Trophoblast cell (in vitro differentiated cells and primary cell): ENCODE measurements around the gene GRIN2A.

Source experiments
- DNase-seq, 2 donors: peaks; one replicate each; pipeline ENCODE4 v3.0.0-alpha.2; 2016
- H2AFZ ChIP-seq: 2 replicates; pipeline ENCODE4 v1.6.1; 2013; ENCODE audit warnings: low read length, moderate library complexity, mild to moderate bottlenecking; ENCODE audit not compliant: insufficient read depth, poor library complexity
- H2AK5ac ChIP-seq: 2 replicates; pipeline ENCODE4 v1.6.1; 2013; ENCODE audit warnings: mild to moderate bottlenecking, low read length
- H2BK120ac ChIP-seq: 2 replicates; pipeline ENCODE4 v1.6.1; 2013; ENCODE audit warnings: low read length, mild to moderate bottlenecking, moderate library complexity; ENCODE audit not compliant: insufficient read depth, poor library complexity
- H2BK12ac ChIP-seq: 2 replicates; pipeline ENCODE4 v1.6.1; 2013; ENCODE audit warnings: mild to moderate bottlenecking, low read length, moderate library complexity
- H2BK5ac ChIP-seq: 2 replicates; pipeline ENCODE4 v1.6.1; 2013; ENCODE audit warnings: low read length, low read depth, moderate library complexity, mild to moderate bottlenecking; ENCODE audit not compliant: poor library complexity
- H3K14ac ChIP-seq: 2 replicates; pipeline ENCODE4 v1.6.1; 2013; ENCODE audit warnings: mild to moderate bottlenecking, low read length
- H3K18ac ChIP-seq: 2 replicates; pipeline ENCODE4 v1.6.1; 2013; ENCODE audit warnings: mild to moderate bottlenecking, low read length
- H3K23ac ChIP-seq: 2 replicates; pipeline ENCODE4 v1.6.1; 2013; ENCODE audit warnings: low read length
- H3K27ac ChIP-seq: 2 replicates; pipeline ENCODE4 v1.5.1; 2013; ENCODE audit warnings: low read depth, mild to moderate bottlenecking, inconsistent platforms, low read length, moderate library complexity
- H3K27me3 ChIP-seq: 2 replicates; pipeline ENCODE4 v1.6.1; 2013; ENCODE audit warnings: inconsistent platforms, mild to moderate bottlenecking, low read length, moderate library complexity; ENCODE audit not compliant: insufficient read depth
- H3K36me3 ChIP-seq, 2 experiments: 1 replicate in 1 of 2; 2 replicates in 1 of 2; pipeline ENCODE4 v1.6.1; 2013; ENCODE audit warnings: low read length in 2 of 2, mild to moderate bottlenecking in 2 of 2, moderate library complexity in 1 of 2; ENCODE audit not compliant: insufficient read depth in 2 of 2, control insufficient read depth in 1 of 2
- H3K4ac ChIP-seq: 2 replicates; pipeline ENCODE4 v1.6.1; 2013; ENCODE audit warnings: low read depth, mild to moderate bottlenecking, low read length, moderate library complexity
- H3K4me1 ChIP-seq, 2 experiments: 1 replicate in 1 of 2; 2 replicates in 1 of 2; pipeline ENCODE4 v1.6.1; 2013; ENCODE audit warnings: low read length in 2 of 2, mild to moderate bottlenecking in 2 of 2, moderate library complexity in 1 of 2; ENCODE audit not compliant: insufficient read depth in 2 of 2, control insufficient read depth in 1 of 2
- H3K4me2 ChIP-seq: 2 replicates; pipeline ENCODE4 v1.6.1; 2013; ENCODE audit warnings: inconsistent platforms, mild to moderate bottlenecking, low read length, moderate library complexity
- H3K4me3 ChIP-seq: 2 replicates; pipeline ENCODE4 v1.5.1; 2013; ENCODE audit warnings: mild to moderate bottlenecking, low read depth, low read length, inconsistent platforms
- H3K79me1 ChIP-seq: one replicate; pipeline ENCODE4 v1.6.1; 2013; ENCODE audit warnings: low read length
- H3K79me2 ChIP-seq: 2 replicates; pipeline ENCODE4 v1.6.1; 2013; ENCODE audit warnings: low read length, mild to moderate bottlenecking; ENCODE audit not compliant: control insufficient read depth, insufficient read depth, poor library complexity
- H3K9ac ChIP-seq: 2 replicates; pipeline ENCODE4 v1.6.1; 2013; ENCODE audit warnings: mild to moderate bottlenecking, low read length
- H3K9me3 ChIP-seq: 2 replicates; pipeline ENCODE4 v1.6.1; 2013; ENCODE audit warnings: low read depth, mild to moderate bottlenecking, control low read depth, inconsistent platforms, low read length; ENCODE audit not compliant: insufficient read depth
- H4K12ac ChIP-seq: 2 replicates; pipeline ENCODE4 v1.6.1; 2013; ENCODE audit warnings: low read depth, mild to moderate bottlenecking, low read length, moderate library complexity
- H4K8ac ChIP-seq: 2 replicates; pipeline ENCODE4 v1.6.1; 2013; ENCODE audit warnings: low read depth, mild to moderate bottlenecking, low read length, moderate library complexity
- H4K91ac ChIP-seq: one replicate; pipeline ENCODE4 v1.6.1; 2013; ENCODE audit warnings: low read depth, mild to moderate bottlenecking, low read length, moderate library complexity
- WGBS: extraction: QIAGEN DNeasy Blood & Tissue Kit; methylation state at CpG from one replicate; pipeline ENCODE4 v1.1.7; 2013; ENCODE audit warnings: missing lambda C conversion rate; ENCODE audit not compliant: insufficient read length, insufficient coverage; ENCODE audit errors: extremely low coverage; 5-methylcytosine and 5-hydroxymethylcytosine counted together

GRIN2A gene

GRCh38 chr16:9826656-9827055, 355.6 kb downstream of the GRIN2A start:
- no peak overlapping the region for H4K12ac ChIP-seq
- H2AK5ac ChIP-seq, result no peak overlapping the region
- H3K79me1 ChIP-seq, result no peaks in the 10 kb centered on the region
- H3K4me1 ChIP-seq, result no peaks in the 10 kb centered on the region
- H2AFZ ChIP-seq, result no peak overlapping the region
- no peak overlapping the region for H3K18ac ChIP-seq
- H3K27me3 ChIP-seq, result no peaks in the 10 kb centered on the region
- no peak overlapping the region for H2BK5ac ChIP-seq
- no peak overlapping the region for H3K9ac ChIP-seq
- H4K91ac ChIP-seq, result no peak overlapping the region
- H3K4ac ChIP-seq, result no peak overlapping the region
- no peak overlapping the region for H2BK120ac ChIP-seq
- WGBS, result no CpG with 5 or more reads among the region's 2 CpGs
- H3K23ac ChIP-seq, result no peak overlapping the region
- no peak overlapping the region for H2BK12ac ChIP-seq
- H3K27ac ChIP-seq, result no peak overlapping the region
- H3K4me3 ChIP-seq, result no peak overlapping the region
- H3K79me2 ChIP-seq, result no peaks in the 10 kb centered on the region
- no peak overlapping the region for H3K4me2 ChIP-seq
- no peaks in the 10 kb centered on the region for H3K9me3 ChIP-seq
- H3K14ac ChIP-seq, result no peak overlapping the region
- DNase-seq, result no peak
- no peaks in the 10 kb centered on the region for H3K36me3 ChIP-seq
- H4K8ac ChIP-seq, result no peak overlapping the region

GRCh38 chr16:9824200-9825068, 357.8 kb downstream of the GRIN2A start:
- H3K14ac ChIP-seq, result no peak overlapping the region
- no peak overlapping the region for H4K91ac ChIP-seq
- H3K9ac ChIP-seq, result no peak overlapping the region
- no peak overlapping the region for H3K27ac ChIP-seq
- H3K23ac ChIP-seq, result no peak overlapping the region
- no peak overlapping the region for H3K4me2 ChIP-seq
- H3K79me2 ChIP-seq, result no peaks in the 10 kb centered on the region
- H4K8ac ChIP-seq, result no peak overlapping the region
- no peak overlapping the region for H3K18ac ChIP-seq
- no peak overlapping the region for H2AK5ac ChIP-seq
- no peak overlapping the region for H2BK12ac ChIP-seq
- no peak overlapping the region for H2BK120ac ChIP-seq
- WGBS, result no CpG with 5 or more reads among the region's 12 CpGs
- H3K4me1 ChIP-seq, result no peaks in the 10 kb centered on the region
- H4K12ac ChIP-seq, result no peak overlapping the region
- H3K4me3 ChIP-seq, result no peak overlapping the region
- no peak for DNase-seq
- no peak overlapping the region for H3K4ac ChIP-seq
- no peak overlapping the region for H2AFZ ChIP-seq
- H3K27me3 ChIP-seq, result no peaks in the 10 kb centered on the region
- H2BK5ac ChIP-seq, result no peak overlapping the region
- no peaks in the 10 kb centered on the region for H3K79me1 ChIP-seq
- H3K9me3 ChIP-seq, result no peaks in the 10 kb centered on the region
- no peaks in the 10 kb centered on the region for H3K36me3 ChIP-seq

GRCh38 chr16:9823510-9823909, 358.7 kb downstream of the GRIN2A start:
- H3K4me2 ChIP-seq, result no peak overlapping the region
- no peak overlapping the region for H3K4me3 ChIP-seq
- no peak overlapping the region for H4K91ac ChIP-seq
- H3K27ac ChIP-seq, result no peak overlapping the region
- no peak overlapping the region for H2BK12ac ChIP-seq
- no peak overlapping the region for H2AFZ ChIP-seq
- no peak overlapping the region for H3K18ac ChIP-seq
- no peak for DNase-seq
- no peaks in the 10 kb centered on the region for H3K27me3 ChIP-seq
- no peaks in the 10 kb centered on the region for H3K36me3 ChIP-seq
- H2BK5ac ChIP-seq, result no peak overlapping the region
- no CpG with 5 or more reads among the region's 3 CpGs for WGBS
- H3K4ac ChIP-seq, result no peak overlapping the region
- H4K8ac ChIP-seq, result no peak overlapping the region
- no peaks in the 10 kb centered on the region for H3K79me1 ChIP-seq
- H3K79me2 ChIP-seq, result no peaks in the 10 kb centered on the region
- no peak overlapping the region for H3K9ac ChIP-seq
- no peaks in the 10 kb centered on the region for H3K4me1 ChIP-seq
- H4K12ac ChIP-seq, result no peak overlapping the region
- H3K23ac ChIP-seq, result no peak overlapping the region
- H2AK5ac ChIP-seq, result no peak overlapping the region
- no peak overlapping the region for H3K14ac ChIP-seq
- H3K9me3 ChIP-seq, result no peaks in the 10 kb centered on the region
- H2BK120ac ChIP-seq, result no peak overlapping the region

- no peaks in the 10 kb centered on the region for H3K79me1 ChIP-seq
- no peak overlapping the region for H3K4ac ChIP-seq
- H3K79me2 ChIP-seq, result no peaks in the 10 kb centered on the region
- no peak overlapping the region for H3K23ac ChIP-seq
- H3K9ac ChIP-seq, result no peak overlapping the region
- H4K12ac ChIP-seq, result no peak overlapping the region
- no peak overlapping the region for H4K8ac ChIP-seq
- no peak overlapping the region for H3K18ac ChIP-seq
- H4K91ac ChIP-seq, result no peak overlapping the region
- H3K4me3 ChIP-seq, result no peak overlapping the region
- WGBS, result no CpG with 5 or more reads among the region's 7 CpGs
- H2AFZ ChIP-seq, result no peak overlapping the region
- H2BK5ac ChIP-seq, result no peak overlapping the region
- no peaks in the 10 kb centered on the region for H3K36me3 ChIP-seq
- H2BK12ac ChIP-seq, result no peak overlapping the region
- H2BK120ac ChIP-seq, result no peak overlapping the region
- DNase-seq, result no peak
- no peaks in the 10 kb centered on the region for H3K27me3 ChIP-seq
- no peaks in the 10 kb centered on the region for H3K4me1 ChIP-seq
- H2AK5ac ChIP-seq, result no peak overlapping the region
- no peak overlapping the region for H3K27ac ChIP-seq
- H3K9me3 ChIP-seq, result no peaks in the 10 kb centered on the region
- H3K14ac ChIP-seq, result no peak overlapping the region
- no peak overlapping the region for H3K4me2 ChIP-seq
Observed at GRCh38 chr16:9821970-9822369, 360.3 kb downstream of the GRIN2A start.
